Eye (tissue), 1 donor: ENCODE data around the gene NLRC3.

Experiments
- DNase-seq: peaks from one replicate; pipeline ENCODE4 v3.0.0-alpha.2; 2015

Gene NLRC3

GRCh38 chr16:3578121-3578520 lies 918 bp upstream of the NLRC3 start:
- no peak for DNase-seq

GRCh38 chr16:3576211-3576610 lies 992 bp downstream of the NLRC3 start:
- no peak for DNase-seq

GRCh38 chr16:3575491-3575890 lies 1.7 kb downstream of the NLRC3 start:
- no peak for DNase-seq

GRCh38 chr16:3574195-3574594 lies 3.0 kb downstream of the NLRC3 start:
- no peak for DNase-seq

GRCh38 chr16:3573146-3573815 lies 3.9 kb downstream of the NLRC3 start:
- DNase-seq = no peak

- DNase-seq = no peak
These were observed 6.7 kb downstream of the NLRC3 start for GRCh38 chr16:3570420-3571062.

GRCh38 chr16:3569851-3570250 lies 7.4 kb downstream of the NLRC3 start:
- no peak for DNase-seq

- DNase-seq = no peak
These were observed 10.2 kb downstream of the NLRC3 start for GRCh38 chr16:3566990-3567389.

- DNase-seq = no peak
These were observed 12.4 kb downstream of the NLRC3 start for GRCh38 chr16:3564889-3565141.

- DNase-seq = no peak
These were observed 12.9 kb downstream of the NLRC3 start for GRCh38 chr16:3564130-3564888.

GRCh38 chr16:3562914-3563480 lies 14.2 kb downstream of the NLRC3 start:
- DNase-seq = no peak

- DNase-seq = no peak
These were observed 15.6 kb downstream of the NLRC3 start for GRCh38 chr16:3561626-3562025.

GRCh38 chr16:3554351-3554928 lies 22.8 kb downstream of the NLRC3 start:
- no peak for DNase-seq

- no peak for DNase-seq
These were observed 23.9 kb downstream of the NLRC3 start for GRCh38 chr16:3553138-3553923.

GRCh38 chr16:3550851-3551847 lies 26.1 kb downstream of the NLRC3 start:
- DNase-seq = no peak

GRCh38 chr16:3549906-3550305 lies 27.3 kb downstream of the NLRC3 start:
- DNase-seq = no peak

GRCh38 chr16:3548859-3549258 lies 28.3 kb downstream of the NLRC3 start:
- no peak for DNase-seq

GRCh38 chr16:3548445-3548844 lies 28.8 kb downstream of the NLRC3 start:
- DNase-seq = no peak

- DNase-seq = no peak
These were observed 30.1 kb downstream of the NLRC3 start for GRCh38 chr16:3546986-3547682.

GRCh38 chr16:3542601-3543373 lies 34.4 kb downstream of the NLRC3 start:
- DNase-seq = no peak
